H1 (cell line): ENCODE data around the gene RGL2. TPM values are rescaled to one million over a fixed set of nuclear protein-coding genes. Genes with fewer than 3 reads are reported as not detected.

ENCODE experiments used
- CTCF ChIA-PET: fragments of 300-600 bp; sonication (Branson Sonifier 250); formaldehyde crosslinking; loops from one replicate; lab custom pipeline; 2021; ENCODE audit not compliant: partially characterized antibody; lab: Charles Lee
- POLR2A ChIA-PET: fragments of 300-600 bp; sonication (Branson Sonifier 250); formaldehyde crosslinking; loops from one replicate; lab custom pipeline; 2021; ENCODE audit warnings: inconsistent platforms; ENCODE audit not compliant: partially characterized antibody; lab: Charles Lee
- DNase-seq, 2 experiments: peaks; one replicate each; pipeline versions ENCODE4 v3.0.0 to v3.0.0-alpha.2; 2010 to 2022; ENCODE audit warnings: low spot score in 2 of 2, low read depth in 1 of 2, mixed read lengths in 1 of 2
- FAIRE-seq: peaks from 2 replicates; lab custom pipeline; 2011; peaks lifted over from hg19 to GRCh38; lab: Jason Lieb, UNC
- H2AFZ ChIP-seq: 2 replicates; pipeline ENCODE4 v1.8.1; 2012; ENCODE audit warnings: low read length, inconsistent platforms
- H2AK5ac ChIP-seq: 2 replicates; pipeline ENCODE4 v1.6.1; 2013; ENCODE audit warnings: low read depth, low read length
- H2BK120ac ChIP-seq: replicated peaks from 2 replicates; pipeline ENCODE3; 2013; ENCODE audit warnings: low read depth, low read length, inconsistent platforms
- H2BK12ac ChIP-seq: 2 replicates; pipeline ENCODE4 v1.6.1; 2013; ENCODE audit warnings: low read depth, low read length
- H2BK15ac ChIP-seq: 2 replicates; pipeline ENCODE4 v1.6.1; 2013; ENCODE audit warnings: low read length
- H2BK20ac ChIP-seq: 2 replicates; pipeline ENCODE4 v1.6.1; 2013; ENCODE audit warnings: low read length
- H2BK5ac ChIP-seq: 2 replicates; pipeline ENCODE4 v1.6.1; 2013; ENCODE audit warnings: low read depth, low read length
- H3K14ac ChIP-seq: 2 replicates; pipeline ENCODE4 v1.6.1; 2013; ENCODE audit warnings: inconsistent platforms; ENCODE audit not compliant: insufficient read length
- H3K18ac ChIP-seq: 2 replicates; pipeline ENCODE4 v1.6.1; 2013; ENCODE audit warnings: low read length; ENCODE audit errors: extremely low read depth
- H3K23ac ChIP-seq: 2 replicates; pipeline ENCODE4 v1.6.1; 2013; ENCODE audit warnings: inconsistent platforms; ENCODE audit not compliant: insufficient read length
- H3K23me2 ChIP-seq: 2 replicates; pipeline ENCODE4 v1.6.1; 2013; ENCODE audit warnings: low read depth, low read length
- H3K27ac ChIP-seq: 2 replicates; pipeline ENCODE4 v1.6.1; 2011; ENCODE audit warnings: low read depth, low read length, inconsistent platforms
- H3K27me3 ChIP-seq, 4 experiments: replicated peaks in 1 of 4; 1 replicate in 1 of 4; 2 replicates in 3 of 4; pipeline versions ENCODE4 v1.6.1 to v1.8.1; 2011 to 2013; ENCODE audit warnings: low read length in 3 of 4, mild to moderate bottlenecking in 3 of 4, inconsistent platforms in 2 of 4, mixed read lengths in 2 of 4, moderate library complexity in 1 of 4; ENCODE audit not compliant: control insufficient read depth in 3 of 4, insufficient read depth in 3 of 4; ENCODE audit errors: extremely low read depth in 1 of 4
- H3K36me3 ChIP-seq, 4 experiments: 2 replicates each; pipeline versions ENCODE4 v1.6.1 to v1.8.1; 2011 to 2013; ENCODE audit warnings: mild to moderate bottlenecking in 4 of 4, low read length in 3 of 4, moderate library complexity in 2 of 4, control low read depth in 1 of 4, inconsistent platforms in 1 of 4; ENCODE audit not compliant: insufficient read depth in 4 of 4, control insufficient read depth in 2 of 4
- H3K4ac ChIP-seq: replicated peaks from 2 replicates; pipeline ENCODE3; 2013; ENCODE audit warnings: low read length, low read depth, mixed read lengths, inconsistent platforms; ENCODE audit not compliant: insufficient read length
- H3K4me1 ChIP-seq, 4 experiments: replicated peaks in 1 of 4; 1 replicate in 1 of 4; 2 replicates in 3 of 4; pipeline versions ENCODE4 v1.6.1 to v1.8.1; 2011 to 2013; ENCODE audit warnings: low read length in 3 of 4, inconsistent platforms in 2 of 4, mixed read lengths in 1 of 4; ENCODE audit not compliant: insufficient read depth in 4 of 4, control insufficient read depth in 3 of 4
- H3K4me2 ChIP-seq, 2 experiments: 2 replicates each; pipeline versions ENCODE4 v1.6.1 to v1.8.1; 2011 to 2013; ENCODE audit warnings: low read depth in 2 of 2, low read length in 2 of 2, control low read depth in 1 of 2, inconsistent platforms in 1 of 2, mild to moderate bottlenecking in 1 of 2; ENCODE audit not compliant: insufficient read depth in 1 of 2
- H3K4me3 ChIP-seq, 4 experiments: fragments of 200-600, 300-600 bp in 1 of 4; sonication (generic), shearing (Covaris generic), sonication (Bioruptor Twin) in 1 of 4; 2 replicates each; pipeline versions ENCODE4 v1.5.1 to v1.8.1; 2011 to 2016; ENCODE audit warnings: low read length in 4 of 4, low read depth in 3 of 4, control low read depth in 2 of 4, inconsistent platforms in 2 of 4, mild to moderate bottlenecking in 2 of 4, mixed read lengths in 1 of 4, moderate library complexity in 1 of 4; ENCODE audit not compliant: insufficient read depth in 2 of 4; ENCODE audit errors: extremely low read depth in 1 of 4
- H3K56ac ChIP-seq: replicated peaks from 2 replicates; pipeline ENCODE3; 2013; ENCODE audit warnings: low read depth, mild to moderate bottlenecking, mixed read lengths, low read length, inconsistent platforms; ENCODE audit not compliant: insufficient read length
- H3K79me1 ChIP-seq: 2 replicates; pipeline ENCODE4 v1.6.1; 2013; ENCODE audit warnings: low read depth, low read length, control low read depth
- H3K79me2 ChIP-seq, 2 experiments: 2 replicates each; pipeline versions ENCODE4 v1.6.1 to v1.8.1; 2012 to 2013; ENCODE audit warnings: low read length in 2 of 2, mild to moderate bottlenecking in 2 of 2, inconsistent platforms in 1 of 2; ENCODE audit not compliant: insufficient read depth in 2 of 2, control insufficient read depth in 1 of 2
- H3K9ac ChIP-seq, 4 experiments: replicated peaks in 1 of 4; 1 replicate in 1 of 4; 2 replicates in 3 of 4; pipeline versions ENCODE4 v1.6.1 to v1.8.1; 2011 to 2013; ENCODE audit warnings: low read depth in 3 of 4, low read length in 3 of 4, control low read depth in 2 of 4, mild to moderate bottlenecking in 2 of 4, moderate library complexity in 2 of 4, inconsistent platforms in 1 of 4; ENCODE audit errors: extremely low read depth in 1 of 4
- H3K9me3 ChIP-seq, 2 experiments: 2 replicates each; pipeline versions ENCODE4 v1.6.1 to v1.8.1; 2012 to 2013; ENCODE audit warnings: mild to moderate bottlenecking in 2 of 2, moderate library complexity in 2 of 2, control low read depth in 1 of 2, inconsistent platforms in 1 of 2, low read depth in 1 of 2, low read length in 1 of 2, mixed read lengths in 1 of 2; ENCODE audit not compliant: insufficient read depth in 2 of 2
- H4K20me1 ChIP-seq, 2 experiments: replicated peaks in 1 of 2; 2 replicates each; pipeline versions ENCODE3 to v1.8.1; 2011 to 2013; ENCODE audit warnings: inconsistent platforms in 2 of 2, low read length in 2 of 2, mild to moderate bottlenecking in 1 of 2; ENCODE audit not compliant: insufficient read depth in 2 of 2, control insufficient read depth in 1 of 2
- H4K5ac ChIP-seq: 2 replicates; pipeline ENCODE4 v1.6.1; 2013; ENCODE audit warnings: low read length, low read depth, mixed read lengths, inconsistent platforms; ENCODE audit not compliant: insufficient read length
- H4K8ac ChIP-seq: 2 replicates; pipeline ENCODE4 v1.8.0; 2013; ENCODE audit warnings: mild to moderate bottlenecking, moderate library complexity, low read length, inconsistent platforms; ENCODE audit not compliant: insufficient read depth; ENCODE audit errors: extremely low read depth
- H4K91ac ChIP-seq: replicated peaks from 2 replicates; pipeline ENCODE3; 2013; ENCODE audit warnings: low read length, mixed read lengths, inconsistent platforms; ENCODE audit not compliant: insufficient read length
- GABPA ChIP-seq: IDR thresholded peaks from 2 replicates; pipeline ENCODE4 v1.6.1; 2011; ENCODE audit warnings: mild to moderate bottlenecking, low read length, moderate library complexity, borderline replicate concordance; ENCODE audit not compliant: insufficient read depth
- JUN ChIP-seq: IDR thresholded peaks from 2 replicates; pipeline ENCODE4 v1.6.1; 2011; ENCODE audit warnings: low read depth, mild to moderate bottlenecking, improper control_type of control experiment, low read length
- KDM5A ChIP-seq: fragments of 200-600 bp; IDR thresholded peaks from 2 replicates; pipeline ENCODE4 v1.7.1; 2012; ENCODE audit warnings: mild to moderate bottlenecking, low read length, inconsistent platforms, mixed read lengths
- NRF1 ChIP-seq: IDR thresholded peaks from 2 replicates; pipeline ENCODE4 v1.6.1; 2011; ENCODE audit warnings: mild to moderate bottlenecking, low read depth, low read length, improper control_type of control experiment
- RAD21 ChIP-seq, 2 experiments: IDR thresholded peaks in 1 of 2; conservative IDR thresholded peaks in 1 of 2; 2 replicates each; pipeline ENCODE4 v1.6.1; 2011; ENCODE audit warnings: low read depth in 2 of 2, low read length in 2 of 2, improper control_type of control experiment in 1 of 2, inconsistent platforms in 1 of 2, mild to moderate bottlenecking in 1 of 2, moderate library complexity in 1 of 2
- RBBP5 ChIP-seq: IDR thresholded peaks from 2 replicates; pipeline ENCODE4 v1.7.1; 2012; ENCODE audit warnings: low read depth, mild to moderate bottlenecking, inconsistent platforms, low read length, moderate library complexity, borderline replicate concordance
- RXRA ChIP-seq: IDR thresholded peaks from 2 replicates; pipeline ENCODE4 v1.6.1; 2011; ENCODE audit warnings: low read depth, mild to moderate bottlenecking, low read length, moderate library complexity; ENCODE audit not compliant: insufficient read depth
- polyA plus RNA-seq, 7 experiments: library from polyadenylated mRNA; depleted of rRNA in 3 of 7; stranded (reverse) in 5 of 7; unstranded in 2 of 7; fragments of >200 nt in 5 of 7; fragments of 200-250 nt in 2 of 7; gene quantifications; 1 replicate in 5 of 7; 2 replicates in 1 of 7; 4 replicates in 1 of 7; pipeline versions ENCODE4 v1.2.1 to v1.2.3, GENCODE V29; 2011 to 2013; ENCODE audit warnings: missing spikeins in 2 of 7, mixed read lengths in 2 of 7
- total RNA-seq: library from RNA; stranded (reverse); fragmentation: NEBNext Ultra II Directional; extraction: Animal tissue kit (Norgen Biotek cat#: 25700); gene quantifications from 2 replicates; pipeline ENCODE4 v1.2.1, GENCODE V29; 2021

Gene RGL2
- total and polyA plus RNA-seq, 2 of the 8 experiments (the other 6 are each of a cell fraction or from before 2014, with no cell fraction given) = 58.1 to 80.3 TPM

DNA sequence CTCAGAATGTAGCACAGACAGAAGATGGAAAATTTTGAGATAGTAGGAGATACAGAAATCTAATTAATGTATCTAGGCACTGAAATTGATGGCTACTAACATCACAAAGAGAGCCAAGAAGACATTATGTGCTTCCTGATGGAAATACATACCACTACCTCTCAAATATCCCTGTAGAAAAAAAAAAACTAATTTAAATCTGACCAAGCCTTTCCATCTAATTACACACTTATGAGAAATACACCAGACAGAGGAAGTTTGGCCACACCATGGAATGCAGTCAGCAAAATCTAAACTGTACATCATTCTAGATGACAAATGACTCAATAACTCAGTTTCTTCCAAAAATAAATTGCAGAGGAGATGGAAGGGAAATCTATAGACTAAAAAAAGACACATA, 46.0 kb downstream of the RGL2 start:
- H3K79me2 ChIP-seq = no peaks in the 10 kb centered on the region
- H4K20me1 ChIP-seq = no peaks in the 10 kb centered on the region
- H3K4me3 ChIP-seq = no peak overlapping the region
- no peak overlapping the region for H3K23ac ChIP-seq
- no peak overlapping the region for H3K18ac ChIP-seq
- H3K9ac ChIP-seq = no peak overlapping the region
- peaks cover 0 to 10% (median 5%) of the 10 kb centered on the region in 4 experiments; a peak in 3 of 7 replicates for H3K27me3 ChIP-seq
- no peaks in the 10 kb centered on the region for H3K9me3 ChIP-seq
- H2BK5ac ChIP-seq = no peak overlapping the region
- H2AFZ ChIP-seq = no peak overlapping the region
- TF ChIP-seq RXRA (no peak), JUN (no peak), KDM5A (no peak), RAD21 (IDR thresholded peaks at IDR 0.05 in 1 of 2, conservative IDR thresholded peaks at IDR 0.05 in 1 of 2; ENCODE audit: low read depth in 2 of 2, low read length in 2 of 2) (no peak), GABPA (no peak), NRF1 (no peak), RBBP5 (no peak)
- H2BK120ac ChIP-seq = no peak overlapping the region
- H3K56ac ChIP-seq = no peak overlapping the region
- H2AK5ac ChIP-seq = no peak overlapping the region
- H3K79me1 ChIP-seq = no peaks in the 10 kb centered on the region
- no peak overlapping the region for H3K27ac ChIP-seq
- no peak overlapping the region for H3K14ac ChIP-seq
- H2BK15ac ChIP-seq = no peak overlapping the region
- H3K36me3 ChIP-seq = peaks cover 0 to 2% (median 0%) of the 10 kb centered on the region in 4 experiments; a peak in 1 of 8 replicates
- peaks cover 9% of the 10 kb centered on the region; the same call in 1 of the 2 replicates for H3K23me2 ChIP-seq
- no peak overlapping the region for H2BK20ac ChIP-seq
- H4K5ac ChIP-seq = no peak overlapping the region
- peaks cover 0 to 10% (median 7%) of the 10 kb centered on the region in 4 experiments; a peak in 4 of 7 replicates for H3K4me1 ChIP-seq
- no peak overlapping the region for H4K8ac ChIP-seq
- no peak for FAIRE-seq
- H4K91ac ChIP-seq = no peak overlapping the region
- H2BK12ac ChIP-seq = no peak overlapping the region
- POLR2A ChIA-PET = interaction anchor here (0.7 to 3.9 kb wide), 3 partner anchors 18 to 209 kb away, joined by 3 to 25 read pairs (median 3); partner anchors contain the start of genes RPS18 and VPS52
- no peak for DNase-seq
- CTCF ChIA-PET = interaction anchor here (7.9 kb wide), 1 partner anchor 17 kb away, joined by 107 read pairs; no protein-coding TSS in a partner anchor
- no peak overlapping the region for H3K4me2 ChIP-seq
- H3K4ac ChIP-seq = no peak overlapping the region
